Measurements from ENCODE around the gene USH2A. TPM values are rescaled to one million over a fixed set of nuclear protein-coding genes. Genes with fewer than 3 reads are reported as not detected.
"Not testable (repeated sequence)": the region's sequence is repeated elsewhere in the genome, so short reads cannot be mapped to it uniquely, and the experiment has no call there.

USH2A gene
- total and polyA plus RNA-seq, 12 donors, result 0.03 to 1.9 (median 0.16) TPM; not detected in 3

DNA sequence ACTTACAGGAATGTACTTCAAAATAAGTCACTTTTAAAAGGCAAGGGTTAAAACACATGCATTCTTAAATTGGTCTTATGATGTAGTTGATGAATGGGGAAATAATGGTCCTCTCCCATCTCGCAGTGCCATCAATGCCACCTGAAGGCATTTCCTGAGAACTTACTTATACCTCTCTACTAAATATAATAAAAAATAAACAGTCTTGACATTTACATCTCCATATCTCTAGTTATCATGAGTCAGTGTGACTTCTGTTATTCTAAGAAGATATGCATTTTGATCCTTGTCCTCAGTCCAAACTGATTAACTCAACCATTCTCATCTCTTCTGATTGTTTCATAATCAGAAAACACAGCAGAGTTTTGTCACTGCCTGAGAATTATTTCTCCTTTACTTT is 253.9 kb downstream of the USH2A start:
- Histone ChIP-seq H3K9me3 (replicated peaks in 1 of 3) (no peaks in the 10 kb centered on the region), H3K27me3 (no peaks in the 10 kb centered on the region), H3K27ac (no peak overlapping the region), H3K4me1 (replicated peaks in 1 of 2) (no peaks in the 10 kb centered on the region), H3K4me3 (no peak overlapping the region), H3K36me3 (replicated peaks in 1 of 2) (no peaks in the 10 kb centered on the region)
- 73 to 91% (median 82%) methylated on average over 1 of the region's 1 CpG for WGBS, 4 donors
- intact Hi-C loops (cut with DNase I), result no loop called here
- TF ChIP-seq, protein P1, sequence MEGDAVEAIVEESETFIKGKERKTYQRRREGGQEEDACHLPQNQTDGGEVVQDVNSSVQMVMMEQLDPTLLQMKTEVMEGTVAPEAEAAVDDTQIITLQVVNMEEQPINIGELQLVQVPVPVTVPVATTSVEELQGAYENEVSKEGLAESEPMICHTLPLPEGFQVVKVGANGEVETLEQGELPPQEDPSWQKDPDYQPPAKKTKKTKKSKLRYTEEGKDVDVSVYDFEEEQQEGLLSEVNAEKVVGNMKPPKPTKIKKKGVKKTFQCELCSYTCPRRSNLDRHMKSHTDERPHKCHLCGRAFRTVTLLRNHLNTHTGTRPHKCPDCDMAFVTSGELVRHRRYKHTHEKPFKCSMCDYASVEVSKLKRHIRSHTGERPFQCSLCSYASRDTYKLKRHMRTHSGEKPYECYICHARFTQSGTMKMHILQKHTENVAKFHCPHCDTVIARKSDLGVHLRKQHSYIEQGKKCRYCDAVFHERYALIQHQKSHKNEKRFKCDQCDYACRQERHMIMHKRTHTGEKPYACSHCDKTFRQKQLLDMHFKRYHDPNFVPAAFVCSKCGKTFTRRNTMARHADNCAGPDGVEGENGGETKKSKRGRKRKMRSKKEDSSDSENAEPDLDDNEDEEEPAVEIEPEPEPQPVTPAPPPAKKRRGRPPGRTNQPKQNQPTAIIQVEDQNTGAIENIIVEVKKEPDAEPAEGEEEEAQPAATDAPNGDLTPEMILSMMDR (IDR thresholded peaks at IDR 0.05), result no peak
- no peak for TF ChIP-seq POLR2A (IDR thresholded peaks at IDR 0.05)
- no peak for DNase-seq

DNA sequence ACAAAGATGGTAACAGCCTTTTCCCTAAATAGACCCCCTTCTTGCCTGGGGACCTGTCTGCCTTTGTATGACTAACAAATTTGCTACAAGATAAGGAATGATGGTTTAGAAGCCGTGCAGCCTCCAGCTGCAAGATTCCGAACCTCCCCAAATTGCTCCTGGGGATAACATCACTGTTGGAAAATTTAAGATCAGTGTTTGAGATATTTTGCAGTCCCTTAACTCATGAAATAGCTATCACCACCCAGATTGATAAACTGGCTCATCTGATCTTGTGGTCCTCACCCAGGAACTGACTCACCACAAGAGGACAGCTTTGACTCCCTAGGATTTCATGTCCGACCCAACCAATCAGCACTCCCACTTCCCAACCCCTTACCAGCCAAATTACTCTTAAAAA is 254.7 kb downstream of the USH2A start:
- H3K27me3 ChIP-seq, result no peaks in the 10 kb centered on the region
- 79 to 88% (median 84%) methylated on average over 3 of the region's 3 CpGs for WGBS, 4 donors
- no peak overlapping the region for H3K4me3 ChIP-seq
- no peaks in the 10 kb centered on the region for H3K36me3 ChIP-seq (replicated peaks in 1 of 2)
- no peak overlapping the region for H3K27ac ChIP-seq
- TF ChIP-seq, protein P1 (IDR thresholded peaks at IDR 0.05), result no peak
- TF ChIP-seq POLR2A (IDR thresholded peaks at IDR 0.05), result no peak
- H3K4me1 ChIP-seq (replicated peaks in 1 of 2), result no peaks in the 10 kb centered on the region
- H3K9me3 ChIP-seq (replicated peaks in 1 of 3), result no peaks in the 10 kb centered on the region
- DNase-seq, result no peak
- intact Hi-C loops (cut with DNase I), result no loop called here

- no peak for TF ChIP-seq POLR2A (IDR thresholded peaks at IDR 0.05)
- TF ChIP-seq, protein P1 (IDR thresholded peaks at IDR 0.05), result no peak
- no peaks in the 10 kb centered on the region for H3K36me3 ChIP-seq (replicated peaks in 1 of 2)
- DNase-seq, result no peak
- no peak overlapping the region for H3K27ac ChIP-seq
- no peaks in the 10 kb centered on the region for H3K9me3 ChIP-seq (replicated peaks in 1 of 3)
- H3K4me3 ChIP-seq, result no peak overlapping the region
- H3K27me3 ChIP-seq, result no peaks in the 10 kb centered on the region
- intact Hi-C loops (cut with DNase I), result no loop called here
- no peaks in the 10 kb centered on the region for H3K4me1 ChIP-seq (replicated peaks in 1 of 2)
These were observed 269.2 kb downstream of the USH2A start for GRCh38 chr1:216154063-216154462.

GRCh38 chr1:216153130-216153529 is 270.1 kb downstream of the USH2A start:
- WGBS, 4 donors, result 88 to 98% (median 94%) methylated on average over 2 of the region's 2 CpGs
- TF ChIP-seq, protein P1 (IDR thresholded peaks at IDR 0.05), result no peak
- no peak for TF ChIP-seq POLR2A (IDR thresholded peaks at IDR 0.05)
- intact Hi-C loops (cut with DNase I), result no loop called here

DNA sequence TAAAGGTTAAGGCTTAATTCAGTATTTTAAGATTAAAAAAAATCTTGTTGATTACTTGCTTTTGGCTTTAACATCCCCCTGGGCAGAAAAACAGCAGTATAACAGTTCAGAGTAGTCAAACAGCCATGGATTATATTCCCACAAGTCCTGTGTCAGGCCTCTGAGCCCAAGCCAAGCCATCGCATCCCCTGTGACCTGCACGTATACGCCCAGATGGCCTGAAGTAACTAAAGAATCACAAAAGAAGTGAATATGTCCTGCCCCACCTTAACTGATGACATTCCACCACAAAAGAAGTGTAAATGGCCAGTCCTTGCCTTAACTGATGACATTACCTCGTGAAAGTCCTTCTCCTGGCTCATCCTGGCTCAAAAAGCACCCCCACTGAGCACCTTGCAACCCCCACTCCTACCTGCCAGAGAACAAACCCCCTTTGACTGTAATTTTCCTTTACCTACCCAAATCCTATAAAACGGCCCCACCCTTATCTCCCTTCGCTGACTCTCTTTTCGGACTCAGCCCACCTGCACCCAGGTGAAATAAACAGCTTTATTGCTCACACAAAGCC is 277.7 kb downstream of the USH2A start:
- H3K4me1 ChIP-seq (replicated peaks in 1 of 2); H3K9me3 ChIP-seq (replicated peaks in 1 of 3); H3K4me3 ChIP-seq; H3K36me3 ChIP-seq (replicated peaks in 1 of 2); intact Hi-C loops (cut with DNase I); DNase-seq; H3K27me3 ChIP-seq: not testable (repeated sequence)
- whole genome bisulfite sequencing, 4 donors, result 59 to 83% (median 80%) methylated on average over 2 to 7 of the region's 7 CpGs
- peak overlapping the region in 1 of 5 donors; percentile 29 for H3K27ac ChIP-seq

More at GRCh38 chr1:216153130-216153529, 270.1 kb downstream of the USH2A start:
- Histone ChIP-seq H3K4me1 (replicated peaks in 1 of 2) (no peaks in the 10 kb centered on the region), H3K36me3 (replicated peaks in 1 of 2) (no peaks in the 10 kb centered on the region), H3K27ac (no peak overlapping the region), H3K27me3 (no peaks in the 10 kb centered on the region), H3K4me3 (no peak overlapping the region), H3K9me3 (replicated peaks in 1 of 3) (no peaks in the 10 kb centered on the region)
- no peak for DNase-seq

All from adrenal gland (tissue), 12 donors.